GM19324 (cell line): ENCODE data around the gene RTBDN.
"Not testable (repeated sequence)": the region's sequence is repeated elsewhere in the genome, so short reads cannot be mapped to it uniquely, and the experiment has no call there.

Experiments used
- ATAC-seq: cut with Tn5 transposase; IDR thresholded peaks from one replicate; pipeline ENCODE4 v1.9.1; 2021; ENCODE audit warnings: mild to moderate bottlenecking, moderate library complexity; ENCODE audit not compliant: unreplicated experiment, low FRiP score

The RTBDN gene

DNA sequence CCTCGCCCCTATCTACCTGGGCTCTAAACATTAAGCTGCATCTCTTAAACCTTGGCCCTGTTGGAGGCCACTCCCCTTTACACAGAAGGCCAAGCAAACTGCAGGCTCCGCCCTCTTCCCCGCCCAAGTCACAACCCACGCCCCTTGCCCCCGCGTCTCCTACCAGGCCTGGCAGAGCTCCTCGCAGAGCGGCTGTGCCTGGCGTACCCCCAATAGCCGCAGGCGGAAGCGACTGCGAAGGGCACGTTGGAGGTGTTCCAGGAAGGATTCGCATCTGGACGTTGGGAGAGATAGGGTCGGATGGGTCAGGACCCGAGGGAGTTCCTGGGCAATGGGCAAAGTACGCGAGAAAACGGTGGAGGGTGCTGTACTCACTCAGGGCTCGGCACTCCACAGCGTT is 5.9 kb downstream of the RTBDN start:
- no peak for ATAC-seq

DNA sequence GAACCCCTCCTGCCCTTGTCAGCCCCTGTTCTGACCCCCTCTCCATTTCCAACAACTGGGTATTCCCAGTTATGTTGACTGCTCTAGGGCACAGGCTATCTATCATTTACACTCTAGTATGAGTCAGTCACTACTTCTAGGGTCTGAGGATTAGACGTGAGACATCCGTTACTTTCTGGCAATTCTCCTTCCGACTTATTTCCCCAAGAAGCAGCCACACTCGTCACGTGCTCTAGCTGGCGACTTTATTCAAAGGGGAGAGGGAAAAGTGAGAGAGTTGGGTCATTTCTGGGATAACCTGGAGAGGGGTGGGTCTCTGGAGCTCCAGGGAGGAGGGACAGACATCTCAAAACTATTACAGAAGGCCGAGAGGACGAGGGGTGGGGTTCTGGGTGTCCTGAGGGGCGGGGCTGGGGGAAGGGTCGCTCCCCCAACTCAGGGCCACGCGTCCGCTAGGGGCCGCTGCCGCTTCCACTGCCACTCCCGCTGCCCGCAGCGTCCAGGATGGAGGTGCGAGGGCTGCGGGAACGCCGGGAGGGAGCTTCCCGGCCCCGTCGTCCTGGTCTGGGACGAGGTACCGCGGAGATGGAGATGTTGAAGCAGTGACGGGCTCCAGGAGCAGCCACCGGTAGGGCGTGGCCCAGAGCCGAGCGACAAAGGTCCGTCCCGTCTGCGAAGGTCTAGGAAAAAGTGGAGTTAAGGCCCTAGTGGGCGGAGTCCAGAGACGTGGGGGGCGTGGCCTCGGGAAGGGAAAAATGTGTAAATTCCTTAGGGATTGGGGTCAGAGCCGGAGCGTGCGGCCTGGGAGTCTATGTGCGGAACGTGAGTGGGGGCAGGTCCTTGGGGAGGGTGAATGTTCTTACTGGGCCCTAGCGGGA is 8.9 kb downstream of the RTBDN start:
- no peak for ATAC-seq

GRCh38 chr19:12821761-12822160 is 12.6 kb downstream of the RTBDN start:
- no peak for ATAC-seq

GRCh38 chr19:12817810-12818209 is 16.6 kb downstream of the RTBDN start:
- ATAC-seq, result not testable (repeated sequence)

GRCh38 chr19:12817188-12817587 is 17.2 kb downstream of the RTBDN start:
- ATAC-seq, result not testable (repeated sequence)

DNA sequence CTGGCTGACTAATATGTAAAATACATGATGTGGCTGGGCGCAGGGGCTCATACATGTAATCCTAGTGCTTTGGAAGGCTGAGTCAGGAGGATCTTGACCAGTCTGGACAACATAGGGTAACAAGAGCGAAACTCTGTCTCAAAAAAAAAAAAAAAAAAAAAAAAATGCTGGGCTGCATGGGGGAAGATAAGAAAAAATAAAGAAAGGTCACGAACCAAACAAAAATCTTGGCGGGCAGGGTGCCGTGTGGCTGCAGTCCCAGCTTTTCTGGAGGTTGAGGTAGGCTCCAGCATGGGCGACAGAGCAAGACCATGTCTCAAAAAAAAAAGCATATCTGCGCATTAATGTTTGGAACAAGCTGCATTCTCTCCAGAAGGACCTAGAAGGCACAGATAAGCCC is 19.3 kb downstream of the RTBDN start:
- no peak for ATAC-seq

GRCh38 chr19:12806242-12807081 is 27.9 kb downstream of the RTBDN start, which contains the start of gene RNASEH2A:
RNASEH2A (plus strand) TSS chr19:12806584; CDS start chr19:12806674, 90 bp downstream.
- ATAC-seq, result peak; percentile 79

DNA sequence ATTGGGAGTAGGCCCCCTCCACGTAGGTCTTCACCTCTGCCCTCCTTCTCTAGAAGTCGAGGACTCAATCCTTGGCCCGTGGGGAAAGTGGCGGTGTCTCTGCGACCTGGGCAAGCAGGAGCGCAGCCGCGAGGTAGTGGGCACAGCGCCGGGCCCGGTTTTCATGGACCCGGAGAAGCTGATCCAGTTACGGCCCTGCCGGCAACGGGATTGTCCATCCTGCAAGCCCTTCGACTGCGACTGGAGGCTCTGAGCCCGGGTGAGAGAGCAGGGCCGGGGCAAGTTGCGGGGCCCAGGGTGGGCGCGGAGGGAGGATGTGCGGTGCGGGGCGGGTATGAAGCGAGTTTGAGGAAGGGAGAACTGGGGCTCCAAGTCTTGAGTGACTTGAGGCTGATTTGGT is 30.3 kb downstream of the RTBDN start:
- no peak for ATAC-seq

DNA sequence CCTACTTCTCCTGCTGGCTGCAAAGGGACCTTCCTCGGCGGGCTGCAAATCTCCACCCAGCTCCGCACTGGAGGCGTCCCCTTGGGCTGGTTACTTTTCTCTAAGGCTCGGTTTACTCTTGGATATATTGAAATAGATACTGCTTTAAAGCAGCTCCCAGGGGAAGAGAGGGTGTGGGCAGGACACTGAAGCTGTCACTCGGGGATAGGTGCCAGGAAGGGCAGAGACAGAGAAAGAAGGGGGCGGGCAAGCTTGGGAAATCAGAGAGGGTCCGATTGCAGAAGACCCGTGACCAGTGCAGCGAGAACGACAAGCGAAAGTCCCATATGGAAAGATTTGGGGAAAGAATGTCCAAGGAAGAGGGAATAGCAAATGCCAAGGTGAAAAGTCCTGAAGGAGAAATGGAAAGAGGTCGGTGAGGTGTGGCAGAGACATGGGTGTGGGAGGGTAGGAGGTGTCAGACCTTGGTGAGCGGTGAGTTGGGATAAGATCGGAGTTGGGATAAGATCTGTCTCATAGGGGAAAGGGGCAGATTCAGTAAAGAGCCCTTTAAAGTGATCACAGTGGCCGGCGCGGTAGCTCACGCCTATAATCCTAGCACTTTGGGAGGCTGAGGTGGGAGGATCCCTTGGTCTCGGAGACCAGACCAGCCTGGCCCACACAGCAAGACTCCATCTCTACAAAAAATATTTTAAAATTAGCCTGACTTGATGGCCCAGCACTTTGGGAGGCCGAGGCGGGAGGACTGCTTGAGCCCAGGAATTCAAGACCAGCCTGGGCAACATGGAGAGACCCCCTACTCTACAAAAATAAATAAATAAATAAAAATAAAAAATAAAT is 31.9 kb downstream of the RTBDN start:
- ATAC-seq, result no peak

GRCh38 chr19:12801466-12802266 is 32.7 kb downstream of the RTBDN start, which contains the start of the genes PRDX2 and THSD8:
PRDX2 (minus strand) TSS chr19:12801800; CDS start chr19:12801261, 539 bp downstream.
THSD8 (plus strand) TSS chr19:12802069; CDS start chr19:12802072, 3 bp downstream.
- peak; percentile 42 for ATAC-seq

DNA sequence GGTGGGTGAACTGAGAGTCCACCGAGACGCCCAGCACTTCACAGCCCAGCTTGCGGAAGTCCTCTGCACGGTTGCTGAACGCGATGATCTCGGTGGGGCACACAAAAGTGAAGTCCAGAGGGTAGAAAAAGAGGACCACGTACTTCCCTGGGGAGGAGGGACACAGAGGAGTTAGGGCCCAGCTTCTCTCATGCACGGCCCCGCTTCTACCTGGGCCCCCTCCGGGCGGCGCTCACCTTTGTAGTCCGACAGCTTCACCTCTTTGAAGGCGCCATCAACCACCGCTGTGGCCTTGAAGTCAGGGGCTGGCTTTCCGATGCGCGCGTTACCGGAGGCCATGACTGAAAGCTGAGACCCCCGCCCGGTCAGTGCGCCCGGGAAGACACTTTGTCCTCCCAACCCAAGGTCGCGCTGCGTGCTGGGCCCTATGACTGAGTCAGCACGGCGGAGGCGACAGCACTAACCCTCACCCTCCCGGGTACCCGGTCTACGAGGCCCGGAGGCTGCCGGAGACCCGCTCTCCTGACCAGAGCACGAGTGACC is 33.4 kb downstream of the RTBDN start:
- ATAC-seq, result no peak

- ATAC-seq, result no peak
These were observed 34.0 kb downstream of the RTBDN start for GRCh38 chr19:12800466-12800770.

DNA sequence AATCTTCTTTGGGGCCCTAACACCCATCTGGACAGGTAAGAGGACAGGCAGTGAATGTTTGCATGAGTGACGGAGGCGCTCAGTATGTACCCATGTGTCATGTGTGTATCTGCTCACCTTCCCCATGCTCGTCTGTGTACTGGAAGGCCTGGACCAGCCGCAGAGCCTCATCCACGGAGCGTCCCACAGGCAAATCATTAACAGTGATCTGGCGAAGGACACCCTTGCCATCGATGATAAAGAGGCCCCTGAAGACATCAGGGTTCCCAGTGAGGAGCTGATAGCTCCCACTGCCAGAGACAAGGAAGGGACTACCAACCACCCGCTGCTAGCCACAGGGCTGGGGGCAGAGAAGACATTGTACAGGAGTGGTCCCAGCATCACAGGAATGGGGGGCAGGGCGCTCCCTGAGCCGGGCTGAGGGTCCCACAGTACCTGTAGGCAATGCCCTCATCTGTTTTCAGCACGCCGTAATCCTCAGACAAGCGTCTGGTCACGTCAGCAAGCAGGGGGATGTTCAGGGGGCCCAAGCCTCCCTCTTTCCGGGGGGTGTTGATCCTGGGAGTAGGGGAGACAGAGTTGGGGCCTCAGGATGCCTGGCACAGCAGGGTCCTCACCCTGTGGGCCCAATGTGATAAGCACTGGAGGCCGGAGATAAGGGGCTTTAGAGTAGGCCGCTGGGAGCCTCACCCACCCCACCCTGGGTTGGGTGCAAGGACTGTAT is 34.5 kb downstream of the RTBDN start:
- ATAC-seq, result no peak

- not testable (repeated sequence) for ATAC-seq
These were observed 36.8 kb downstream of the RTBDN start for GRCh38 chr19:12797607-12798006.

GRCh38 chr19:12797141-12797587 is 37.2 kb downstream of the RTBDN start:
- no peak for ATAC-seq

DNA sequence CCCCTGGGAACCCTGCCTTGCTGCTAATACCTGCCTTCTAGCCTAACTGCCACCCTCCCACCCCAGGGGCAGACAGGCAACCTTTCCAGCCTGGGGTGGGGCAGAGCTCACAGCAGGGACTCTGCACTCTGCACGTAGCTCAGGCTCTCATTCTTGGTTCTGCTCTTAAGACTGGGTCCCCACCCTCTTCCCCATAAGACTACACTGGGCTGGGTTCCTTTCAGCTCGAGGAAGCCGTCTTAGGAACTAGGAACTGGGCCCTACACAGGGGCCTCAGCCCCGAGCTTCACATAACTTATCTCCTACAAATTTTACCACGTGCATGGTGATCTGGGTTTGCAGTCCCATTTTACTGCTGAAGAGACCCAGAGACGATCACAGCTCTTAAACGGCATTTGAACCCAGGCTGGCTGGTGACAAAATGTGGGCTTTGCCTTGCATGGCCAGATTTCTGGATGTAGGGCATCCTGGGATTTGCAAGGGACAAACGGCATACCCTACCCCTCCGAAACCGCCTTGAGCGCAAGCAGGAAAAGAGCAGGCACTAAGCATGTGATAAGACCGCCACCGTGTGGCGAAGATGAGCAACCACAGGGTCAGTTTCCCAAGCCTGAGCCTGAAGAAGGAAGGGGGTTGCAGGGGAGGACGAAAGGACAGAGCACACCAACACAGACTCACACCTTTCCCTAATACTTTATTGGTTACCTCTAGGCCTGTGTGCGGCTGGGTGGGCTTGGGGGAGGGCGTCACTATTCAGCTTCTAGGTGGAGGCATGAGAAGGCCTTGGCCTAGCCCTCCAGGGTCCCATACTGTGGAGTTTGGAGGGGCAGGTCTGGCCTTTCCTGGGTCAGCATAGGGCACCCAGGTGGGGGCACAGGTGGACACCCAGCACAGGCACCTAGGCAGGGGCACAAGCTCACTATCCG is 38.0 kb downstream of the RTBDN start:
- ATAC-seq, result no peak

DNA sequence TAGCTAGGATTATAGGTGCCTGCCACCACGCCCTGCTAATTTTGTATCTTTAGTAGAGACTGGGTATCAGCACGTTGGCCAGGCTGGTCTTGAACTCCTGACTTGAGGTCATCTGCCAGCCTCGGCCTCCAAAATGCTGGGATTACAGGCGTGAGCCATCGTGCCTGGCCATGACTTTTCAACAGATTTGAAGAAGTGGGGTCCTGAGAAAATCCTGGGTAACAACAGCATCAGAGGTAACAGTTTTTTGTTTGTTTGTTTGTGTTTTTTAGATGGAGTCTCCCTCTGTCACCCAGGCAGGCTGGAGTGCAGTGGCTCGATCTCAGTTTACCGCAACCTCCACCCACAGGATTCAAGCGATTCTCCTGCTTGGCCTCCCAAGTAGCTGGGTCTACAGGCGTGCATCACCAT is 39.4 kb downstream of the RTBDN start:
- ATAC-seq, result no peak
